T follicular helper cell (primary cell): Measurements from ENCODE around the gene LMO1.

Source experiments
- DNase-seq: peaks from one replicate; pipeline ENCODE4 v3.0.0-alpha.2; 2020; ENCODE audit warnings: low read depth
- total RNA-seq, 2 experiments: gene quantifications; one replicate each; lab custom pipeline; 2026; lab: John Stamatoyannopoulos, UW

The LMO1 gene
- total RNA-seq = 0 reads per million in 2 experiments

DNA sequence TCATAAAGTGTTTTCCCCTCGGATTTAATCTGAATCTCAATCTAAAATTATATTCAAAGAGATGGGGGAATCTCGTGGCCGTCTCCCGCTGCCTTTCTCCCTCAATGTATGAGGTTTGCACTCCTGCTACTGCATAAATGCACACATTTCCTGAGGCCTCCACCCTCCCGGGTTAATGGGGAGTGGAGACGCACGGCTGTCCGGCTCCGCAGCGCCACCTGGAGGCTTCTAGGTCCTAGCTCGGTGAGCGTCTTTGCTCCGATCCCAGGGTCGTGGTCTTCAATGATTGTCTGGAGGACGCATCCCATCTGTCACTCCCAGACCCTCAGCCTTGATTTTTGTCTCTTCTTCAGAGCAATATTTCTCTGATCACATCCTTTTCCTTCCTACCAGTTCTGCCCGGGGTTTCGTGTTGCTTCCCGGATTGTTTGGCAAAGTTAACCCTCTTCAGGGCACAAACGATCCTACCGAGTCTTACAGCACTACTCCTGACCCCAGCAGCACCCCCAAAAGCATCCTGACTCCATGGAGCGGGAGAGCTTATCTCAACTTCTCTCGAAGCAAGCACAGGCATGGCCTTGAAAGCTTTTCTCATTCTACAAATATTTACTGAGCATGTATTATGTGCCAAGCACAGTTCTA is at the start of gene LMO1:
TSS of gene LMO1 (minus strand) at position 110 of the 642 bp plus-strand sequence. CDS start 516 bp downstream, outside the sequence.
- DNase-seq = peak; percentile 54

DNA sequence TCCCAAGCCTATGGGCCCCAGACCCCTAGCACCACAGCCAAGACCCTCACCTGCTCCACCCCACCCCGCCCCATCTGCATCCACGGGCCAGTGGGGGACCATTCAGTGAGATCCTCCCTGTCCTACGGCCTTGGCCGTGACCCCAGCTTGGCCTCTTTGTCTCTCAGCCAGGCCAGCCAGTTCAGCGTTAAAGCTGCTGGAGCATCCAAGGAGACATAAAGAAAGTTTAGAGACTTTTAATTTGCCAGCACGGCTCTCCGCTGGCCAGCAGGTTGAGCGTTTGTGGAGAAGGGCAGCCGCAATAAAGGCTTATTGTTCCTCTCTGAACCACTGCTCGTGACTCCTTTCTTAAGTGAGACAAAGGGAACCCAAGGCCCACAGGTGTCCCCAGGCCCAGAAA is 49.3 kb upstream of the LMO1 start:
- DNase-seq = no peak

DNA sequence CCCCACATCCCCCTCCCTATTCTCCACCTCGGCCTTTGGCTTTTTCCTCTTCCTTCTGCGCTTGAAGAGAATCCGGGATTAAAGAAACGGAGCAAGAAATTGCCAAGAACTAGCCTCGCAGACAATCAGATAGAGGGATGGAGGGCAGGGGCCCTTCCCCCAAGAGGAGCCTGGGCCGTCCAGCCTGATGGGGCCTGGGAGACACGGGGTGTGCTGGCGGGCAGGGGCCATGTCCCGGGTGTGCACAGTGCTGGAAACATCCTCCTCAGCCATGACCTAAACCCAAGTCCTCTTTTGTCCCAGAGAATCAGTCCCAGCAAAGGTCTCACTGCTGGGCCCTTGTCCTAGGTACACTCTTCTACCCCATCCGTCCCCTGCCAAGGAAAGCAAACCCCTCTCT is 47.7 kb upstream of the LMO1 start:
- DNase-seq = no peak

- DNase-seq = no peak
Observed at GRCh38 chr11:8310743-8311298, 47.1 kb upstream of the LMO1 start.

DNA sequence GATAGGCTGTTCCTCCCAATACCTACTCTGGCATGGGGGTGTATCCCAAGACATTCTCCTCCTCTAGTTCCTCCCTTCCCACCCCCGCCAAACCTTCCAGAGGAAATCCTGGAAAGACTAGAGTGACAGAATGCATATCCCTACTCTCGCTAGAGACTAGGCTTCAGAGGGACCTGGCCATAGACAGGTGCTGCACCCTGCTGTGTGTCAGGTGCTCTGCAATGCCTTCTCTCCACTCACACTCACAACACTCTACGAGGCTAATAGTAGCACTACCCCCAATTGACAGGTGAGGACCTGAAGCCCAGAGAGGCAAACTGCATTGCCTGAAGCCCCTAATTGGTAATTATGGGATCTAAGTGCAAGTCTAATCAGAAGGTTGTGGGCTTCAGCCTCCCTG is 46.2 kb upstream of the LMO1 start:
- DNase-seq = no peak

DNA sequence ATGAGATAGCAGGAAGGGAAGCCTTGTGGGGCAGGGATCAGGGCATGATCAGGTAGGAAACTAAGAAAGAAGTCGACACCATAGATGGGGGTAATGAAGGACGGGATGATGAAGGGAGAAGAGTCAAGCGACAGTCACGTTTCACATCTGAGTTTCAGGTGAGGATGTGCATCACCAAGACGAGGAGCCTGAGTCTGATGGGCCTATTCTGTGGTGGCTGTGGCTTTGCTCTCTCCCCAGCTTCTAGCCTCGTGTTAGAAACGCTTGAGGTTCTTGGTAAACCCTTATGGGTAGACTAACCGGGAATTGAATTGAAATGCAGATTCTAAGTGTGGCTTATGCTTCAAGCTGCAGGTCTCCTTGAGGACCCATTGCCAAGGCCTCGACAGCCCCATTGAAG is 45.6 kb upstream of the LMO1 start:
- DNase-seq = no peak

DNA sequence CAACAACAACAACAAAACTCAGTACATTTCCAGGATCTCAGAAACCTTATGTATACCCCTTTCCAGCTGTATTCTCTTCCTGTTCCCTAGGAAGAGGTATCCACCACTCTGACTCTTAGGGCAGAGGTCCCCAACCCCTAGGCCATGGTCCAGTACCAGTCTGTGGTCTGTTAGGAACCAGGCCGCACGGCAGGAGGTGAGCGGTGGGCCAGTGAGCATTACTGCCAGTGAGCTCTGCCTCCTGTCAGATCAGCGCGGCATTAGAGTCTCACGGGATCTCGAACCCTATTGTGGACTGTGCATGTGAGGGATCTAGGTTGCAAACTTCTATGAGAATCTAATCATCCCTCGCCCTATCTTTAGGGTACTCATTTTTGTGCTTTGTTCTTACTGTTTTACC is 43.9 kb upstream of the LMO1 start:
- no peak for DNase-seq

- DNase-seq = no peak
Observed at GRCh38 chr11:8301622-8302021, 37.9 kb upstream of the LMO1 start.

DNA sequence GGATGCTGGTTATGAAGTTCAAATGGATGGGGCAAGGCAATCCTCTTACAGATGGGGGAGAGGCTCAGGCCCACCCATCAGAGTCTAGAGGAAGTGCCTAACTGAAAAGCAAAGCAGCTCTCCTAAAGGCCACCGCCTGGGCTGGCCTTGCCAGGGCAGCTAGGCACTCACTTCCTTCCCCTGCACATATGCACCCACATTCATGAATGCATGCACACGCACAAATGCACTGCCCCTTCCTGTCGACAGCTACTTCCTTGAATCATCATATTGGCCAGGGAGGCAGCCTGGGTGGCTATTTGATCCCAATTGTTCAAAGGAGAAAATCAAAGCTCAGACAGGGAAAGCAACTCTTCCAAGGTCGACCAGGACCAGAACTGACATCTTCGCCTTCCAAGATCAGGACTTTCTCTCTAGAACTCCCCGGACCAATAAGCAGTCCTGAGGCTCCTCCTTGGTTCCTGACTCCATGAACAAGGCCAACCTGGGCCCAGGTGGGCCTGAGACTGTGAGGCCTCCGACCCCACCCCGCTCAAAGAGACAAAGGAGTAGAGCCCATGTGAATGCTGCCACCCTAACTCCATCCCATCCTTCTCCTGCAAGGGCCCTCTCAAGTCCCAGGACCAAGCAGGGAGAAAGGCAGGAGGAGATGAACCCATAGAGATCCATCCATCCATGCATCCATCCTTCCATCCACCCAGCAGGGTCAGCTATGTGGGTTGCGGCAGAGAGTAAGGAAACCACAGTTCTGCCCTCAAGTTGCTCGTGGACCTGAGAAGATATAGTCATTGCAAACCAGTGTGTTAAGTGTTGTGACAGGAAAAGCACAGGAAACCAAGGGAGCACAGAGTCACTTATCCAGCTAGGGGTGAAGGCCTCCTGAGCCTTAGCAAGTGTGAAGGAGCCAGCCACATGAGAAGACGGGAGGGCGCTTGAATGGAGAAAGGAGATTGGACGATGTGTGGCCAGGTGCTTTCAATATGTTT is 35.4 kb upstream of the LMO1 start:
- DNase-seq = no peak

GRCh38 chr11:8297781-8298440 is 34.2 kb upstream of the LMO1 start:
- no peak for DNase-seq

DNA sequence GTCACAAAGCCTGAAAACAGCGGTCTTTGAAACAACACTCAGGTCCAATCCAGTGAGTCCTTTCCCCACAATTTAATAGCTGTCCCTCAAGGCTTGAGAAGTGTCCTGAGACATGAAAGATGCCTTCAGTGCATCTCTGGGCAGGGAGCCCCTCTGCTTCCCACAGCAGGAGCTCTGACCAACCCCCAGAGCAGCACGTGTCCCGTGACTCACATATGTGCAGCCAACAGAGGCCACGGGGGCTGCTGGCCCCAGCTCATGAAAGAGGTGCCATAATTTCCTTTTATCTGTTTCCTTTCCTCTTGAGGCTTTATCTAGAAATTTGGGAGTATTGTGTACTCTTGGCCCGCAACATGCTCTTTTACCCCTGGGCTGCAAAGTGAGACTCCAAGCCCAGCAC is 33.2 kb upstream of the LMO1 start:
- no peak for DNase-seq

DNA sequence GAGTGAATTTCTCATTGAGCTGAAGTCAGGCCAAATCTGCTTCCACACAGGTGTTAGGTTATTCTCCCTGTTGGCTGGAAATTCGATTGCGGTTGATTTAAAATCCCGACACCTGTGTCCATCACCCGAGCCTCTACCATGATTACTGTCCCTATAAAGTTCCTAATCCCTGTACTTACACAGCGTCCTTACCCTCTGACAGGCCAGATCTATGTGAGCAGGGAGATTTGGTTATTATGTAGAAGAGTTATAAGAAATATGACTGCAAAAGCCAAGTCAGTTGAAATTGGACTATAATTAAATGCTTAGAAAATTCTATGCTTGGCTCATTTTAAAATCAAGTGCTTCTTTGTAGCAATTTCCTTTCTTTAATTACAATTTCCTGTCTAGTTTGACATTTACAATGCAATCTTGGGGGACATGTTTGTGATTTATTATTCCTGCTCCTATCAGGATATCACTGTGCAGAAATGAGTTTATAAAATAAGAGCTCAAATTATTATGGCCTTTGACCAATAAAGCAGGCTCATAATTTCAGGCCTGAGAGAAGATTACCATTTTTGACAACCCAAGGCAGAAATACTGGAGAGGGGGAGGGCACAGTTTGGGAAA is 32.5 kb upstream of the LMO1 start:
- DNase-seq = no peak

- DNase-seq = no peak
Observed at GRCh38 chr11:8294251-8294935, 30.7 kb upstream of the LMO1 start.

GRCh38 chr11:8293171-8293570 is 29.5 kb upstream of the LMO1 start:
- DNase-seq = no peak

- no peak for DNase-seq
Observed at GRCh38 chr11:8292351-8292750, 28.7 kb upstream of the LMO1 start.

GRCh38 chr11:8291421-8292350 is 28.0 kb upstream of the LMO1 start:
- no peak for DNase-seq

DNA sequence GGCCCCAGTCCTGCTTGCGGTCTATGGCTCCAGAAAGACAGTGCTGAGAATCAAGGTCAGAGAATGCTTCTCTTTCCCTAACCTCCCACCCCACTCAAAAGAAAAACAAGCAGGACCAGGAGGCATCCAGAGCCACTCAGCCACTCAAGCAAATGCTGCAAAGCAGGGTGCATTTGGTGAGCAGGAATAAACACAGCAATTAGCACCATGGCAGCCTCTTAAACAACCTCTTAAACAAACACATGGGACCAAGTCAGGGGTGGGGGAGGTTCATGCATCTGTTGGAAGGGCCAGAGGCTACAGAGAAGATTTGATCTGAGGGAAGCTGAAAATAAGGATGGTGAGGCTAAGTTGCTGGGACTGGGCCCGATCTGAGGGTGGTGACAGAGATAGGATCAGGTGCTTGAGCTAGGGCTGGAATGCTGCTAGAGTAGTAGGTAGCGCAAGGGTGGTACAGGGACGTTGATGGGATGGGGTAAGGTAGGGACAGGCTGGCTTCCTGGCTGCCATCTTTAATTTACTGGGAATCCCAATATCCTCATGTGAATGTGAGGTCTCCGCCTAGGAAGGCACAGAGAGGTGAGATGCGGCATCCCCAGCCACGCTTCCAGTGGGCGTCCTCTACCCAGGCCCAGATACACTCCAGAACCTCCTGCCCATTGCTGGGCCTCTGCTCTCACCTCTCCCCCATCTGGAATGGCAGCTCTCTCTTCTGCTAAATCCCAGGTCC is 26.6 kb upstream of the LMO1 start:
- DNase-seq = no peak

DNA sequence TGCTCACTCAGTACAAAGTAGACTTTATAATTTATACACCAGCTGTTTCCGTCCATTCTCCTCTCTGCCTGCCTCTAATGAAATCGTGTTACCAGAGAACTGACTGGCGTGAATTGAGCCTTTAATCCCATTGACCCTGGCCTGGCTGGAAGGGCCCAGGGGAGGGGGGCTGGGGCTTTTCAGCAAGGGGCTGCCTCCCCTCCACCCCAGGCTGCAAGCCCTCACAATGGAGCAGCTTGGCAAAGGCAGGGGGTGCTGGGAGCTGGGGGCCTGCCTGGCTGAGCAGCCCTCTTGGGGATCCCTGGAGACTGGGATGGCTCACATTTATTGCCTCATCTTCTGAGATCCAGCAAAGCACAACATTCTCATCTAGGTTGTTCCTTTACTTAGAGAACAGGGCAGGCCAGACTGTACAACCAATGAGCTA is 25.8 kb upstream of the LMO1 start:
- DNase-seq = no peak

GRCh38 chr11:8288824-8289491 is 25.3 kb upstream of the LMO1 start:
- DNase-seq = no peak
